NCI-H187 (cell line): Measurements from ENCODE around the gene CFAP300.

Source experiments
- DNase-seq, 2 experiments: peaks; one replicate each; lab custom pipeline; 2025; lab: John Stamatoyannopoulos, UW

Gene CFAP300

GRCh38 chr11:102120437-102120973 is 73.3 kb downstream of the CFAP300 start:
- DNase-seq = no peak

GRCh38 chr11:102121329-102121728 is 74.1 kb downstream of the CFAP300 start:
- no peak for DNase-seq
